NT2/D1 (cell line): ENCODE results near the gene SRPX.

Experiments
- DNase-seq: peaks from one replicate; pipeline ENCODE4 v3.0.0-alpha.2; 2011; ENCODE audit warnings: low read depth, low spot score
- H3K27me3 ChIP-seq: 2 replicates; pipeline ENCODE4 v1.6.0; 2011; ENCODE audit warnings: mild to moderate bottlenecking; ENCODE audit not compliant: insufficient read length, insufficient read depth
- H3K36me3 ChIP-seq: 2 replicates; pipeline ENCODE4 v1.6.1; 2011; ENCODE audit warnings: mild to moderate bottlenecking, low read length, mixed read lengths; ENCODE audit not compliant: insufficient read depth, insufficient read length
- H3K4me1 ChIP-seq: 2 replicates; pipeline ENCODE4 v1.5.1; 2011; ENCODE audit not compliant: insufficient read depth, insufficient read length
- H3K4me3 ChIP-seq: 2 replicates; pipeline ENCODE4 v1.5.1; 2011; ENCODE audit warnings: low read depth; ENCODE audit not compliant: insufficient read length
- H3K9ac ChIP-seq: 2 replicates; pipeline ENCODE4 v1.6.0; 2011; ENCODE audit warnings: low read depth; ENCODE audit not compliant: insufficient read length
- H3K9me3 ChIP-seq: 2 replicates; pipeline ENCODE4 v1.5.1; 2011; ENCODE audit warnings: mild to moderate bottlenecking, low read length; ENCODE audit not compliant: insufficient read depth
- SUZ12 ChIP-seq: IDR thresholded peaks from 2 replicates; pipeline ENCODE4 v1.6.1; 2011; ENCODE audit not compliant: insufficient read length, insufficient read depth; ENCODE audit errors: extremely low read depth
- YY1 ChIP-seq: IDR thresholded peaks from 2 replicates; pipeline ENCODE4 v1.6.1; 2011; ENCODE audit not compliant: insufficient read length, insufficient read depth
- ZNF274 ChIP-seq: IDR thresholded peaks from 2 replicates; pipeline ENCODE4 v1.6.1; 2011; ENCODE audit warnings: mild to moderate bottlenecking, low read depth, low read length

Gene SRPX

GRCh38 chrX:38102240-38102639 is 118.4 kb downstream of the SRPX start:
- peaks cover 10% of the 10 kb centered on the region for H3K9me3 ChIP-seq
- H3K36me3 ChIP-seq: no peaks in the 10 kb centered on the region
- no peak overlapping the region for H3K4me3 ChIP-seq
- H3K9ac ChIP-seq: no peak overlapping the region
- no peaks in the 10 kb centered on the region for H3K4me1 ChIP-seq
- no peak for DNase-seq
- TF ChIP-seq SUZ12 (no peak), ZNF274 (no peak), YY1 (no peak)
- no peaks in the 10 kb centered on the region for H3K27me3 ChIP-seq

- Histone ChIP-seq H3K9me3 (peaks cover 10% of the 10 kb centered on the region), H3K27me3 (no peaks in the 10 kb centered on the region)
- TF ChIP-seq ZNF274 (no peak), YY1 (no peak), SUZ12 (no peak)
These were observed 121.0 kb downstream of the SRPX start for GRCh38 chrX:38099688-38100087.

More at GRCh38 chrX:38099688-38100087, 121.0 kb downstream of the SRPX start:
- DNase-seq: no peak
- H3K36me3 ChIP-seq: no peaks in the 10 kb centered on the region
- no peak overlapping the region for H3K4me3 ChIP-seq
- no peaks in the 10 kb centered on the region for H3K4me1 ChIP-seq
- H3K9ac ChIP-seq: no peak overlapping the region
